AG09319 (cell line): ENCODE data around the gene HIVEP1.
"Not testable (repeated sequence)": the region's sequence is repeated elsewhere in the genome, so short reads cannot be mapped to it uniquely, and the experiment has no call there.

Source experiments
- DNase-seq: peaks from one replicate; pipeline ENCODE4 v3.0.0-alpha.2; 2010; ENCODE audit warnings: low read depth; ENCODE audit errors: extremely low read depth
- CTCF ChIP-seq: IDR thresholded peaks from 2 replicates; pipeline ENCODE4 v1.5.1; 2011; ENCODE audit warnings: low read depth, mild to moderate bottlenecking, inconsistent platforms, low read length, moderate library complexity

The HIVEP1 gene

GRCh38 chr6:12099623-12100338 is 87.7 kb downstream of the HIVEP1 start:
- TF ChIP-seq CTCF: no peak
- no peak for DNase-seq

GRCh38 chr6:12101048-12101447 is 88.9 kb downstream of the HIVEP1 start:
- no peak for DNase-seq
- no peak for TF ChIP-seq CTCF

- no peak for DNase-seq
- no peak for TF ChIP-seq CTCF
These were observed 89.7 kb downstream of the HIVEP1 start for GRCh38 chr6:12101653-12102312.

GRCh38 chr6:12102350-12102749 is 90.2 kb downstream of the HIVEP1 start:
- TF ChIP-seq CTCF: no peak
- DNase-seq: no peak

GRCh38 chr6:12103158-12103557 is 91.0 kb downstream of the HIVEP1 start:
- no peak for TF ChIP-seq CTCF
- no peak for DNase-seq

GRCh38 chr6:12105271-12105670 is 93.2 kb downstream of the HIVEP1 start:
- TF ChIP-seq CTCF: no peak
- DNase-seq: no peak

- not testable (repeated sequence) for DNase-seq
These were observed 96.3 kb downstream of the HIVEP1 start for GRCh38 chr6:12108376-12108775.
